BLaER1 (cell line): ENCODE data around the gene ZDHHC11B.

Experiments used
- H3K27ac ChIP-seq: shearing (Covaris generic); formaldehyde crosslinking; 2 replicates; pipeline ENCODE4 v1.8.1; 2022
- H3K27me3 ChIP-seq: shearing (Covaris generic); formaldehyde crosslinking; 2 replicates; pipeline ENCODE4 v1.8.1; 2022
- H3K36me3 ChIP-seq: shearing (Covaris generic); formaldehyde crosslinking; 2 replicates; pipeline ENCODE4 v1.8.1; 2022
- H3K4me1 ChIP-seq: shearing (Covaris generic); formaldehyde crosslinking; 2 replicates; pipeline ENCODE4 v1.8.1; 2022
- H3K4me2 ChIP-seq: shearing (Covaris generic); formaldehyde crosslinking; 2 replicates; pipeline ENCODE4 v1.8.1; 2022
- H3K4me3 ChIP-seq: shearing (Covaris generic); formaldehyde crosslinking; 2 replicates; pipeline ENCODE4 v1.8.1; 2022
- H3K9ac ChIP-seq: shearing (Covaris generic); formaldehyde crosslinking; 2 replicates; pipeline ENCODE4 v1.8.1; 2022
- H3K9me3 ChIP-seq: shearing (Covaris generic); formaldehyde crosslinking; 2 replicates; pipeline ENCODE4 v1.8.1; 2022
- H4K20me1 ChIP-seq: shearing (Covaris generic); formaldehyde crosslinking; 2 replicates; pipeline ENCODE4 v1.8.1; 2022
- Cebpa-rat ChIP-seq: shearing (Covaris generic); IDR thresholded peaks from 2 replicates; pipeline ENCODE4 v1.8.1; 2022

ZDHHC11B gene

GRCh38 chr5:761854-762710, 22.4 kb downstream of the ZDHHC11B start:
- Histone ChIP-seq H3K4me2 (no peak overlapping the region), H3K36me3 (no peaks in the 10 kb centered on the region; the same call in 1 of the 2 replicates), H3K4me3 (no peak overlapping the region), H3K9ac (no peak overlapping the region), H3K27ac (no peak overlapping the region), H3K9me3 (peaks cover 15% of the 10 kb centered on the region), H4K20me1 (no peaks in the 10 kb centered on the region), H3K4me1 (peaks cover 21% of the 10 kb centered on the region), H3K27me3 (no peaks in the 10 kb centered on the region)
- TF ChIP-seq Cebpa-rat = no peak

GRCh38 chr5:761059-761771, 23.3 kb downstream of the ZDHHC11B start:
- Histone ChIP-seq H3K27ac (no peak overlapping the region), H3K27me3 (no peaks in the 10 kb centered on the region), H3K4me1 (peaks cover 21% of the 10 kb centered on the region), H3K9ac (no peak overlapping the region), H3K4me2 (no peak overlapping the region), H3K9me3 (peaks cover 12% of the 10 kb centered on the region), H3K4me3 (no peak overlapping the region), H4K20me1 (no peaks in the 10 kb centered on the region), H3K36me3 (no peaks in the 10 kb centered on the region; the same call in 1 of the 2 replicates)
- TF ChIP-seq Cebpa-rat = no peak

GRCh38 chr5:760363-761058, 24.0 kb downstream of the ZDHHC11B start:
- H3K36me3 ChIP-seq = no peaks in the 10 kb centered on the region
- H3K4me2 ChIP-seq = no peak overlapping the region
- no peaks in the 10 kb centered on the region for H4K20me1 ChIP-seq
- no peak overlapping the region for H3K9ac ChIP-seq
- peaks cover 21% of the 10 kb centered on the region for H3K4me1 ChIP-seq
- no peak overlapping the region for H3K27ac ChIP-seq
- no peaks in the 10 kb centered on the region for H3K27me3 ChIP-seq
- H3K9me3 ChIP-seq = peaks cover 5% of the 10 kb centered on the region
- H3K4me3 ChIP-seq = no peak overlapping the region
- TF ChIP-seq Cebpa-rat = no peak

- Histone ChIP-seq H3K27ac (no peak overlapping the region), H3K4me2 (0 out of 2 replicates have a peak overlapping the region, but pooled peaks have one; percentile 11), H3K4me1 (peaks cover 21% of the 10 kb centered on the region), H3K9me3 (0 out of 2 replicates have a peak, but pooled peaks cover 3% of the 10 kb centered on the region), H3K36me3 (no peaks in the 10 kb centered on the region), H4K20me1 (no peaks in the 10 kb centered on the region), H3K4me3 (no peak overlapping the region), H3K9ac (no peak overlapping the region), H3K27me3 (no peaks in the 10 kb centered on the region)
- no peak for TF ChIP-seq Cebpa-rat
Observed at GRCh38 chr5:759781-760362, 24.7 kb downstream of the ZDHHC11B start.

- H3K36me3 ChIP-seq = no peaks in the 10 kb centered on the region
- 0 out of 2 replicates have a peak overlapping the region, but pooled peaks have one; percentile 57 for H3K4me2 ChIP-seq
- H4K20me1 ChIP-seq = no peaks in the 10 kb centered on the region
- TF ChIP-seq Cebpa-rat = no peak
- no peaks in the 10 kb centered on the region for H3K27me3 ChIP-seq
- no peaks in the 10 kb centered on the region for H3K9me3 ChIP-seq
- H3K4me3 ChIP-seq = no peak overlapping the region
- H3K4me1 ChIP-seq = peaks cover 21% of the 10 kb centered on the region
- H3K27ac ChIP-seq = no peak overlapping the region
- H3K9ac ChIP-seq = no peak overlapping the region
Observed at GRCh38 chr5:759111-759751, 25.3 kb downstream of the ZDHHC11B start.

GRCh38 chr5:758698-759053, 25.9 kb downstream of the ZDHHC11B start:
- no peaks in the 10 kb centered on the region for H3K9me3 ChIP-seq
- TF ChIP-seq Cebpa-rat = no peak
- no peak overlapping the region for H3K9ac ChIP-seq
- H4K20me1 ChIP-seq = no peaks in the 10 kb centered on the region
- no peaks in the 10 kb centered on the region for H3K36me3 ChIP-seq
- no peak overlapping the region for H3K27ac ChIP-seq
- H3K27me3 ChIP-seq = no peaks in the 10 kb centered on the region
- peaks cover 21% of the 10 kb centered on the region for H3K4me1 ChIP-seq
- H3K4me2 ChIP-seq = peak overlapping the region; percentile 57
- no peak overlapping the region for H3K4me3 ChIP-seq

GRCh38 chr5:757931-758697, 26.4 kb downstream of the ZDHHC11B start:
- no peak for TF ChIP-seq Cebpa-rat
- Histone ChIP-seq H3K4me3 (no peak overlapping the region), H3K36me3 (no peaks in the 10 kb centered on the region), H3K9ac (no peak overlapping the region), H3K4me1 (peaks cover 21% of the 10 kb centered on the region), H4K20me1 (no peaks in the 10 kb centered on the region), H3K9me3 (no peaks in the 10 kb centered on the region), H3K27ac (no peak overlapping the region), H3K27me3 (no peaks in the 10 kb centered on the region), H3K4me2 (peak overlapping the region; percentile 57)

GRCh38 chr5:757346-757930, 27.1 kb downstream of the ZDHHC11B start:
- Histone ChIP-seq H3K9ac (no peak overlapping the region), H3K4me2 (peak overlapping the region; percentile 57), H3K4me1 (peaks cover 21% of the 10 kb centered on the region), H3K27ac (no peak overlapping the region), H4K20me1 (no peaks in the 10 kb centered on the region), H3K4me3 (no peak overlapping the region), H3K27me3 (no peaks in the 10 kb centered on the region), H3K9me3 (no peaks in the 10 kb centered on the region), H3K36me3 (no peaks in the 10 kb centered on the region)
- TF ChIP-seq Cebpa-rat = no peak
